ENCODE results near the gene FAM47C.

GRCh38 chrX:37060999-37061398, 52.8 kb downstream of the FAM47C start:
- peak; percentile 49 for TF ChIP-seq CTCF (conservative IDR thresholded peaks at IDR 0.05; ENCODE audit: low read depth, low read length)
- no peak for TF ChIP-seq USF2 (IDR thresholded peaks at IDR 0.05; ENCODE audit: low read depth, low read length)
- no peak for TF ChIP-seq ELK1 (IDR thresholded peaks at IDR 0.05; ENCODE audit: borderline replicate concordance, low read depth, low read length)
- TF ChIP-seq POLR2A (IDR thresholded peaks at IDR 0.05; ENCODE audit: low read depth, low read length) = no peak
- peak; percentile 42; the same call in 1 of the 2 replicates for TF ChIP-seq RAD21 (IDR thresholded peaks at IDR 0.05; ENCODE audit: low read length)
- no peak for TF ChIP-seq NFE2L2 (IDR thresholded peaks at IDR 0.05; ENCODE audit: low read depth, low read length)
- TF ChIP-seq FOS (IDR thresholded peaks at IDR 0.05; ENCODE audit: low read depth, low read length) = no peak
- TF ChIP-seq MAFK (IDR thresholded peaks at IDR 0.05; ENCODE audit: low read depth, low read length) = no peak
- no peak for TF ChIP-seq MXI1 (IDR thresholded peaks at IDR 0.05; ENCODE audit: borderline replicate concordance, low read depth, low read length)
- peak; percentile 33; the same call in 1 of the 2 replicates for TF ChIP-seq SMC3 (IDR thresholded peaks at IDR 0.05; ENCODE audit: low read depth, low read length)

Measured in IMR-90 (cell line).